ENCODE measurements around the gene FAM3C. TPM values are rescaled to one million over a fixed set of nuclear protein-coding genes. Genes with fewer than 3 reads are reported as not detected.

The FAM3C gene
- total and polyA plus RNA-seq, 2 of the 8 experiments (the other 6 are each of a cell fraction or from before 2014, with no cell fraction given) = 27.0 to 77.7 TPM

DNA sequence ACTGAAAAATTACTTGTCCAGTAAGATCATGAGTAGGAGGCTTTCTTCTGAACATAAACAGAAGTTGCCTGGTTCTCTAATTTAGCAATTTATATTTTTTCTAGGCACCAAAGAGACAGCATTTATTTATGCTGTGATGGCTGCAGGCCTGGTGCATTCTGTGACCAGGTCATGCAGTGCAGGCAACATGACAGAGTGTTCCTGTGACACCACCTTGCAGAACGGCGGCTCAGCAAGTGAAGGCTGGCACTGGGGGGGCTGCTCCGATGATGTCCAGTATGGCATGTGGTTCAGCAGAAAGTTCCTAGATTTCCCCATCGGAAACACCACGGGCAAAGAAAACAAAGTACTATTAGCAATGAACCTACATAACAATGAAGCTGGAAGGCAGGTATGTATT is 64.5 kb downstream of the FAM3C start:
- H3K9ac ChIP-seq (replicated peaks in 1 of 4; ENCODE audit: extremely low read depth in 1 of 4, low read depth in 3 of 4, low read length in 3 of 4) = no peak overlapping the region
- H3K23me2 ChIP-seq (ENCODE audit: low read depth, low read length) = peaks cover 16% of the 10 kb centered on the region
- FAIRE-seq (no peak), DNase-seq (ENCODE audit: low read depth in 1 of 2, low spot score in 2 of 2) (no peak)
- no peaks in the 10 kb centered on the region for H3K79me2 ChIP-seq (ENCODE audit: control insufficient read depth in 1 of 2, insufficient read depth in 2 of 2, low read length in 2 of 2)
- H2BK120ac ChIP-seq (replicated peaks; ENCODE audit: low read depth, low read length) = no peak overlapping the region
- H3K18ac ChIP-seq (ENCODE audit: extremely low read depth, low read length) = no peak overlapping the region
- H2BK12ac ChIP-seq (ENCODE audit: low read depth, low read length) = no peak overlapping the region
- no peak overlapping the region for H2BK5ac ChIP-seq (ENCODE audit: low read depth, low read length)
- no peak overlapping the region for H4K91ac ChIP-seq (replicated peaks; ENCODE audit: insufficient read length, low read length)
- TF ChIP-seq ASH2L (IDR thresholded peaks at IDR 0.05; ENCODE audit: low read length) (no peak), EP300 (IDR thresholded peaks at IDR 0.05; ENCODE audit: borderline replicate concordance in 1 of 2, low read depth in 2 of 2, low read length in 2 of 2) (no peak), EZH2 (IDR thresholded peaks at IDR 0.05; ENCODE audit: low read depth, low read length, severe bottlenecking) (no peak)
- H2AK5ac ChIP-seq (ENCODE audit: low read depth, low read length) = no peak overlapping the region
- ChIA-PET POLR2A (ENCODE audit: partially characterized antibody) (no interaction called here), CTCF (ENCODE audit: partially characterized antibody) (interaction anchor here (2.2 kb wide), 1 partner anchor 67 kb away, joined by 7 read pairs; no protein-coding TSS in a partner anchor)
- H2AFZ ChIP-seq (ENCODE audit: low read length) = no peak overlapping the region
- no peak overlapping the region for H2BK15ac ChIP-seq (ENCODE audit: low read length)
- no peak overlapping the region for H2BK20ac ChIP-seq (ENCODE audit: low read length)
- no peaks in the 10 kb centered on the region for H3K36me3 ChIP-seq (ENCODE audit: control insufficient read depth in 2 of 4, insufficient read depth in 4 of 4, low read length in 3 of 4)
- 76% methylated on average over 5 of the region's 5 CpGs; no CpG with 5 or more reads in 1 of the 2 experiments for WGBS, 2 experiments (ENCODE audit: extremely low coverage in 1 of 2, insufficient coverage in 1 of 2, insufficient read length in 1 of 2, insufficient replicate concordance in 2 of 2, low coverage in 1 of 2, low lambda C conversion rate in 2 of 2, missing lambda C conversion rate in 1 of 2)
- H4K5ac ChIP-seq (ENCODE audit: insufficient read length, low read depth, low read length) = no peak overlapping the region
- peaks cover 1 to 38% (median 19%) of the 10 kb centered on the region in 4 experiments; a peak in 6 of 7 replicates for H3K27me3 ChIP-seq (replicated peaks in 1 of 4; ENCODE audit: control insufficient read depth in 3 of 4, extremely low read depth in 1 of 4, insufficient read depth in 3 of 4, low read length in 3 of 4)
- no peaks in the 10 kb centered on the region for H3K79me1 ChIP-seq (ENCODE audit: low read depth, low read length)
- no peaks in the 10 kb centered on the region for H4K20me1 ChIP-seq (replicated peaks in 1 of 2; ENCODE audit: control insufficient read depth in 1 of 2, insufficient read depth in 2 of 2, low read length in 2 of 2)
- no peak overlapping the region for H3K4ac ChIP-seq (replicated peaks; ENCODE audit: insufficient read length, low read depth, low read length)
- H3K4me2 ChIP-seq (ENCODE audit: insufficient read depth in 1 of 2, low read depth in 2 of 2, low read length in 2 of 2) = no peak overlapping the region
- H4K8ac ChIP-seq (ENCODE audit: extremely low read depth, insufficient read depth, low read length) = no peak overlapping the region
- H3K14ac ChIP-seq (ENCODE audit: insufficient read length) = no peak overlapping the region
- H3K9me3 ChIP-seq (ENCODE audit: insufficient read depth in 2 of 2, low read depth in 1 of 2, low read length in 1 of 2) = no peaks in the 10 kb centered on the region
- H3K27ac ChIP-seq (ENCODE audit: low read depth, low read length) = no peak overlapping the region
- H3K4me3 ChIP-seq (ENCODE audit: extremely low read depth in 1 of 4, insufficient read depth in 2 of 4, low read depth in 3 of 4, low read length in 4 of 4) = no peak overlapping the region
- no peak overlapping the region for H3K56ac ChIP-seq (replicated peaks; ENCODE audit: insufficient read length, low read depth, low read length)
- peaks cover 0 to 5% (median under 1%) of the 10 kb centered on the region in 4 experiments; a peak in 2 of 7 replicates for H3K4me1 ChIP-seq (replicated peaks in 1 of 4; ENCODE audit: control insufficient read depth in 3 of 4, insufficient read depth in 4 of 4, low read length in 3 of 4)
- no peak overlapping the region for H3K23ac ChIP-seq (ENCODE audit: insufficient read length)
